CD4-positive, alpha-beta memory T cell (primary cell): ENCODE data around the gene NSUN2. TPM values are rescaled to one million over a fixed set of nuclear protein-coding genes. Genes with fewer than 3 reads are reported as not detected.
A peak's percentile ranks its signal among the peaks of the same experiment; 100 is the strongest.
"Not testable (repeated sequence)": the region's sequence is repeated elsewhere in the genome, so short reads cannot be mapped to it uniquely, and the experiment has no call there.

Experiments used
- CTCF ChIA-PET: fragments of 350-600 bp; sonication (Branson Sonifier 250); formaldehyde crosslinking; loops from one replicate; lab custom pipeline; 2021; ENCODE audit warnings: inconsistent platforms; ENCODE audit not compliant: partially characterized antibody; lab: Charles Lee
- POLR2A ChIA-PET: fragments of 350-600 bp; sonication (Branson Sonifier 250); formaldehyde crosslinking; loops from one replicate; lab custom pipeline; 2021; ENCODE audit not compliant: partially characterized antibody; lab: Charles Lee
- DNase-seq, 5 donors: peaks; one replicate each; pipeline versions ENCODE4 v3.0.0 to v3.0.0-alpha.2; 2020 to 2022; ENCODE audit warnings: mixed read lengths in 1 of 5
- H3K27ac ChIP-seq: one replicate; pipeline ENCODE4 v1.7.0; 2013; ENCODE audit warnings: low read depth, low read length
- H3K27me3 ChIP-seq: 2 replicates; pipeline ENCODE4 v1.7.0; 2013; ENCODE audit warnings: mild to moderate bottlenecking, low read length, moderate library complexity; ENCODE audit not compliant: insufficient read depth
- H3K36me3 ChIP-seq: 2 replicates; pipeline ENCODE4 v1.7.0; 2013; ENCODE audit warnings: mild to moderate bottlenecking, low read length, moderate library complexity; ENCODE audit not compliant: insufficient read depth
- H3K4me1 ChIP-seq: 2 replicates; pipeline ENCODE4 v1.7.0; 2013; ENCODE audit warnings: mild to moderate bottlenecking, low read length, moderate library complexity; ENCODE audit not compliant: insufficient read depth
- H3K4me3 ChIP-seq, 2 donors: one replicate each; pipeline ENCODE4 v1.7.0; 2013; ENCODE audit warnings: low read length in 2 of 2, mild to moderate bottlenecking in 1 of 2
- H3K9me3 ChIP-seq, 2 donors: one replicate each; pipeline ENCODE4 v1.7.0; 2013; ENCODE audit warnings: low read length in 2 of 2, control low read depth in 1 of 2; ENCODE audit not compliant: control insufficient read depth in 1 of 2
- H3K27ac Mint-ChIP-seq, 7 donors: one replicate each; pipeline ENCODE4 v1.8.0; 2020 to 2021; ENCODE audit warnings: mixed read lengths in 7 of 7, mild to moderate bottlenecking in 6 of 7, inconsistent platforms in 3 of 7, moderate library complexity in 3 of 7
- H3K27me3 Mint-ChIP-seq, 2 donors: one replicate each; pipeline ENCODE4 v1.8.0; 2020 to 2021; ENCODE audit warnings: mixed read lengths in 2 of 2
- H3K36me3 Mint-ChIP-seq, 2 donors: one replicate each; pipeline ENCODE4 v1.8.0; 2020 to 2021; ENCODE audit warnings: mixed read lengths in 2 of 2, inconsistent platforms in 1 of 2, mild to moderate bottlenecking in 1 of 2
- H3K4me1 Mint-ChIP-seq, 4 donors: one replicate each; pipeline ENCODE4 v1.8.0; 2020 to 2021; ENCODE audit warnings: mixed read lengths in 4 of 4, mild to moderate bottlenecking in 1 of 4
- H3K4me3 Mint-ChIP-seq, 8 donors: one replicate each; pipeline ENCODE4 v1.8.0; 2020 to 2021; ENCODE audit warnings: mixed read lengths in 8 of 8, mild to moderate bottlenecking in 7 of 8, moderate library complexity in 6 of 8, inconsistent platforms in 3 of 8
- H3K9me3 Mint-ChIP-seq, 8 donors: one replicate each; pipeline ENCODE4 v1.8.0; 2020 to 2021; ENCODE audit warnings: mixed read lengths in 8 of 8, mild to moderate bottlenecking in 5 of 8, inconsistent platforms in 3 of 8, moderate library complexity in 1 of 8
- intact Hi-C: fragments of 100-400 bp; cut with micrococcal nuclease; formaldehyde crosslinking; loops from one replicate; pipeline ENCODE4 v1.15.1; 2023
- polyA plus RNA-seq, 2 donors: library from polyadenylated mRNA; unstranded; fragments of 300-500 nt; fragmentation: Illumina TruSeq; gene quantifications; one replicate each; pipeline ENCODE4 v1.2.3, GENCODE V29; 2021
- total RNA-seq, 2 experiments: library from RNA; stranded (reverse); gene quantifications; one replicate each; pipeline ENCODE4 v1.2.3, GENCODE V29; 2021

The NSUN2 gene
- total and polyA plus RNA-seq, 4 experiments from 2014 or later, result 22.6 to 81.6 (median 60.3) TPM

DNA sequence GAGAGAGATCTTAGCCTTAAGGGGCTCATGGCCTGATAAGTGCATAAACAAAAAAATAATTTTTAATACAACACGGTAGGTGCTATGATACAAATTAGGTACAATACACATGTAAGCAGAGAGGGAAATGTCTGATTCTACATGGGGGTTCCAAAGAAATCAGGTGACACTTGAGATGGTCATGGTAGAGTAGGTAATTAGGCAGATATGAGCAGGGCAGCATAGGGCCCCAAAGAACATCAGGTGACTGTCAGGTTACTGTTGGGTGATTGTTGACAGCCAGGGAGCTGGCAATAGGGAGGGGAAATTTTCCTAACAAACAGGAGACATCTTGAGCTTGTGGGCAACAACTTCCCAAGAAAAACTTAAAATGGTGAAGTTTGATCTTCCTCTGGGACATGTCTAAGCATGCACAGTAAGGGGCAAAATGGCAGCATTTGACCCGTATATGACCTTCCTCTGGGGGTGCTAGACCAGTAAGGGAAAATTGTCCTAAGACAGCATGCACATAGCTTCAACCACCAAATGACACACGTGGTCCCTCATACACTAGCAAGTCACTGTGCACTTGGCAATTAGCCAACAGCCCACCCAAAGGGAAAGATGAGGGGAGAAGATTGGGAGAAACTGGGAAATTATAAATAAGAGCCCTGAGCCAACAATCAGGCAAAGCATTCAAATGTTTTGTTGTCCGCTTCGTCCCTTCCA, 43.1 kb upstream of the NSUN2 start:
- Histone ChIP-seq H3K9me3 (no peaks in the 10 kb centered on the region), H3K27ac (no peak overlapping the region), H3K36me3 (no peaks in the 10 kb centered on the region), H3K4me3 (no peak overlapping the region), H3K27me3 (no peaks in the 10 kb centered on the region), H3K4me1 (no peaks in the 10 kb centered on the region)
- H3K9me3 Mint-ChIP-seq, result peaks cover 0 to 4% (median 0%) of the 10 kb centered on the region in 8 donors
- H3K36me3 Mint-ChIP-seq, result peaks cover 2 to 11% of the 10 kb centered on the region in 2 donors
- H3K4me3 Mint-ChIP-seq, result no peak overlapping the region
- no peak for DNase-seq
- ChIA-PET POLR2A (no interaction called here), CTCF (interaction anchor here (1.7 kb wide), 1 partner anchor 12 kb away, joined by 4 read pairs; no protein-coding TSS in a partner anchor)
- no peaks in the 10 kb centered on the region for H3K4me1 Mint-ChIP-seq
- H3K27me3 Mint-ChIP-seq, result no peaks in the 10 kb centered on the region
- H3K27ac Mint-ChIP-seq, result peak overlapping the region in 1 of 7 donors; percentile 18
- intact Hi-C loops, result no loop called here

DNA sequence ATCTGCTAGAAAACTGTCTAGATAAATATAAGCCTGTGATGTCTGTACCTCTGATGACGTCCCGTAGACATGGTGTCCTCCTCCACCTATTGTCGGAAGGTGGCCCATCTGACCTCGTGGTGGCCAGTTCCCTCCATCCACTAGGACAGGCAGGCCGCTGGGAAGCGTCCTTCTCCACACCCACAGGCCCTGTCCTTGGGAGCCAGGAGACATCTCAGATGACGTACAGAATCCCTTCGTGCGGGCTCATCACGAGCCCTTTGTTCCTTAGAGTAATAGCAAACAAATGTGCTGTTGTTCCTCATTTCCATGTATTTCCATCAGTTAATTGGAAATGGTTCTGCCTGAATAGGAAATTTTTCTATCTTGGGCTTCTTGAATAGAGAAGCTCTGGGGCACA, 42.0 kb upstream of the NSUN2 start:
- Mint-ChIP-seq H3K4me1 (no peaks in the 10 kb centered on the region), H3K27me3 (no peaks in the 10 kb centered on the region), H3K9me3 (peaks cover 0 to 6% (median 0%) of the 10 kb centered on the region in 8 donors), H3K27ac (no peak overlapping the region), H3K4me3 (no peak overlapping the region), H3K36me3 (peaks cover 8 to 21% of the 10 kb centered on the region in 2 donors)
- Histone ChIP-seq H3K9me3 (no peaks in the 10 kb centered on the region), H3K4me1 (no peaks in the 10 kb centered on the region), H3K36me3 (no peaks in the 10 kb centered on the region), H3K27ac (no peak overlapping the region), H3K4me3 (no peak overlapping the region), H3K27me3 (no peaks in the 10 kb centered on the region)
- POLR2A ChIA-PET, result no interaction called here
- intact Hi-C loops, result no loop called here
- no peak for DNase-seq
- CTCF ChIA-PET, result no interaction called here

DNA sequence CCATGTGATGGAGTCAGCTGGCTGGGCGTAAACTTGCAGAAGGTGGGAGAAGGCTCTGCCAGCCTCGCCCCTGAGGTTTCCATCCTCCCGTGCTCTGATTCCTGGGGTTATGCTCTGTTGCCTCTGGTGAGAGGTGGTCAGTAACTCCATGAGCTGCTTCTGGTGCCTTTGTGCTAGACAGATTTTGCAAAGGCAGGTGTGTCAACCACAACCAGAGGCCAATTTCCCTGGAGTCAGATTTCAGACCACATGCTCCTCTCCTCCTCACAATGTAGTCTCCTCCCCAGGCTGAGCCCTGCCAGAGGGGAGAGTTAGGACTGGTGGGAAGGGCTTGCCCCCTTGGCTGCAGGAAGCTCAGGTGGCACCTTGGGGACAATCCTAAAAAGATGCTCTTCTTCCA, 41.6 kb upstream of the NSUN2 start:
- POLR2A ChIA-PET, result no interaction called here
- H3K9me3 ChIP-seq, result no peaks in the 10 kb centered on the region
- DNase-seq, result no peak
- H3K4me1 ChIP-seq, result no peaks in the 10 kb centered on the region
- no peaks in the 10 kb centered on the region for H3K27me3 ChIP-seq
- no peak overlapping the region for H3K27ac ChIP-seq
- Mint-ChIP-seq H3K4me1 (no peaks in the 10 kb centered on the region), H3K27ac (no peak overlapping the region), H3K27me3 (no peaks in the 10 kb centered on the region), H3K4me3 (no peak overlapping the region), H3K36me3 (peaks cover 8 to 26% of the 10 kb centered on the region in 2 donors), H3K9me3 (peaks cover 0 to 6% (median 0%) of the 10 kb centered on the region in 8 donors)
- intact Hi-C loops, result no loop called here
- H3K36me3 ChIP-seq, result no peaks in the 10 kb centered on the region
- CTCF ChIA-PET, result no interaction called here
- H3K4me3 ChIP-seq, result no peak overlapping the region

DNA sequence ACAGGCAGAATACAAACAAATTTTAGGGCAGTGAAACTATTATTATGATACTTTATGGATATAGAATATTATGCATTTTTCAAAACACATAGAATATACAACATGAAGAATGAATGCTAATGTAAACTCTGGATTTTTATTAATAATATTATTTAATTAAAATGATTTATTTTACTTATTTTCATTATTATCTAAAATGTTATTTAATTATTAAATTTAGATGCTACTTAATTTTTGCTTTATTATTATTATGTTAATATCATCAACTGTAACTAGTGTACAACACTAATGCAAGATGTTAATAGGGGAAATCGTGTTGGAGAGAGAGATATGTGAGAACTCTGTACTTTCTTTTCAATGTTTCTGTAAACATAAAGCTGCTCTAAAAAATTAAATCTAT, 41.1 kb upstream of the NSUN2 start:
- Histone ChIP-seq H3K27ac (no peak overlapping the region), H3K4me3 (no peak overlapping the region), H3K27me3 (no peaks in the 10 kb centered on the region), H3K36me3 (no peaks in the 10 kb centered on the region), H3K4me1 (no peaks in the 10 kb centered on the region), H3K9me3 (no peaks in the 10 kb centered on the region)
- ChIA-PET POLR2A (no interaction called here), CTCF (no interaction called here)
- H3K4me3 Mint-ChIP-seq, result no peak overlapping the region
- H3K4me1 Mint-ChIP-seq, result no peaks in the 10 kb centered on the region
- H3K9me3 Mint-ChIP-seq, result peaks cover 0 to 6% (median 0%) of the 10 kb centered on the region in 8 donors
- intact Hi-C loops, result no loop called here
- no peak overlapping the region for H3K27ac Mint-ChIP-seq
- H3K27me3 Mint-ChIP-seq, result no peaks in the 10 kb centered on the region
- peaks cover 8 to 28% of the 10 kb centered on the region in 2 donors for H3K36me3 Mint-ChIP-seq
- DNase-seq, result no peak

DNA sequence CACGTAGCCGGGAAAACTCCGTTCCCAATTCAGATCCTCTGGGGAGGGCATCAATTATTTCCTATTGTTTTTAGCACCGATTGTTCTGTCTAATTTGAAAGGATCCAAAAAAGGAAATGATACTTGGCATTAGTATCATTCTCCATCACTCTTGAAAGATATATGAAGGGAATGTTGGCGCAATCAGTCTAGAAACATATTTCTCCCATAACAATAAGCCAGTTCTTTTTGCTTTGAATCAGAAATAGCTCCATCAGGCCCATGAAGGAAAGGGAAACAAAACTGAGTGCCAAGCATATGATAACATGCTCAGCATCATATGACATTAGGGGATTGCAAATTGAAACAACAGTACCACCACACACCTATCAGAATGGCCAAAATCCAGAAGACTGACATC, 40.2 kb upstream of the NSUN2 start:
- H3K27me3 Mint-ChIP-seq, result no peaks in the 10 kb centered on the region
- ChIA-PET POLR2A (no interaction called here), CTCF (interaction anchor here (1.0 kb wide), 1 partner anchor 9 kb away, joined by 3 read pairs; no protein-coding TSS in a partner anchor)
- Histone ChIP-seq H3K36me3 (no peaks in the 10 kb centered on the region), H3K4me1 (no peaks in the 10 kb centered on the region), H3K27ac (no peak overlapping the region), H3K9me3 (no peaks in the 10 kb centered on the region), H3K4me3 (no peak overlapping the region), H3K27me3 (no peaks in the 10 kb centered on the region)
- H3K27ac Mint-ChIP-seq, result no peak overlapping the region
- H3K4me1 Mint-ChIP-seq, result no peaks in the 10 kb centered on the region
- DNase-seq, result no peak
- intact Hi-C loops, result no loop called here
- H3K9me3 Mint-ChIP-seq, result peaks cover 0 to 6% (median 0%) of the 10 kb centered on the region in 8 donors
- H3K4me3 Mint-ChIP-seq, result no peak overlapping the region
- peaks cover 8 to 28% of the 10 kb centered on the region in 2 donors for H3K36me3 Mint-ChIP-seq

DNA sequence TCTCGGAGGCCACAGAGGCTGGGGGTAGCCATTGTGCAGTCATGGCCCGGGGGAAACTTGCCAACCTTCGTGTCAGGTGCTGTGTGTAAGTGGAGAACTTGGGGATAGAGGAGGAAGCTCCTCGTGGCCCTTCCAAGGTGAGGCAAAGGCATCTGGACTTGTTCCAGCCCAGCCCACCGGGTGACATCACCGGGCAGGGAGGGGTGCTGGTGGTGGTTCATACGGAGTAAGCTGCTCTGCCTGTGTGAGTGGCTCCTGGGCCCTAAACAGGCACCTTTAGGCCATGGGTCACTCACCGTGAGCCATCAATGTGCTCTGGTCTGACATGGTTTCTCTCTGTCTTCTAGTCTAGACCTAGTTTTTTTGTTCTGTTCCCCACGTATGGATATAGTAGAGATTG, 35.9 kb upstream of the NSUN2 start:
- H3K36me3 Mint-ChIP-seq, result peaks cover 17 to 39% of the 10 kb centered on the region in 2 donors
- not testable (repeated sequence) for H3K4me1 Mint-ChIP-seq

DNA sequence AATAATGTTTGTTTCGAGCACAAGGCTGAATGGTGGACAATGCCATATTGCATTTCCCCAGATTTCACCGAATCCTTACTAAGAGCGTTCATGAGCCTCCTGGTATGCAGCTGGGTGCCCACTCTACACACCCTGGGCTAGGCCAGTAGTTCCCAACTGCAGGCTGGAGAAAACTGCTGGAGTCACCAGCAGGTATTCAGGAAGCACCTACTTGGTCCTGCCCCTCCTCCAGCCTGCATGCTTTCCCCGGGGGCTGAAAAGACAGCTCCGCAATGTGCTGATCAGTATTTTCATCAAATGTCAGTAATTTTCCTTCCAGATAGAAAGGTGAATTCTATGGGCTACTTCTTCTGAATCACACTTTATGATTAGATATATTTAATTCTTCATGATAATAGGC, 34.8 kb upstream of the NSUN2 start:
- Mint-ChIP-seq H3K36me3 (peaks cover 17 to 39% of the 10 kb centered on the region in 2 donors), H3K27ac (no peak overlapping the region), H3K4me1 (no peaks in the 10 kb centered on the region), H3K9me3 (peaks cover 0 to 2% (median 0%) of the 10 kb centered on the region in 8 donors), H3K4me3 (no peak overlapping the region), H3K27me3 (no peaks in the 10 kb centered on the region)
- Histone ChIP-seq H3K4me1 (no peaks in the 10 kb centered on the region), H3K4me3 (no peak overlapping the region), H3K36me3 (no peaks in the 10 kb centered on the region), H3K27me3 (no peaks in the 10 kb centered on the region), H3K27ac (no peak overlapping the region), H3K9me3 (no peaks in the 10 kb centered on the region)
- POLR2A ChIA-PET, result no interaction called here
- CTCF ChIA-PET, result no interaction called here
- no peak for DNase-seq
- intact Hi-C loops, result no loop called here

More for the DNA sequence above, 35.9 kb upstream of the NSUN2 start:
- H3K27me3 ChIP-seq, H3K27ac Mint-ChIP-seq, H3K4me3 ChIP-seq, H3K27ac ChIP-seq, H3K4me1 ChIP-seq, CTCF ChIA-PET, H3K36me3 ChIP-seq, intact Hi-C loops, H3K9me3 Mint-ChIP-seq, DNase-seq, H3K9me3 ChIP-seq, H3K27me3 Mint-ChIP-seq, POLR2A ChIA-PET, H3K4me3 Mint-ChIP-seq: not testable (repeated sequence)
